HG03520 (cell line): ENCODE measurements around the gene ZCCHC14.

Experiments
- ATAC-seq: cut with Tn5 transposase; IDR thresholded peaks from one replicate; pipeline ENCODE4 v1.9.1; 2021; ENCODE audit warnings: mild to moderate bottlenecking, moderate library complexity; ENCODE audit not compliant: unreplicated experiment

ZCCHC14 gene

GRCh38 chr16:87459027-87459426, 33.8 kb downstream of the ZCCHC14 start:
- ATAC-seq: no peak

- no peak for ATAC-seq
Measured at GRCh38 chr16:87458424-87458915, 34.4 kb downstream of the ZCCHC14 start.

- ATAC-seq: no peak
Measured at GRCh38 chr16:87457709-87458423, 35.0 kb downstream of the ZCCHC14 start.

- no peak for ATAC-seq
Measured at GRCh38 chr16:87457061-87457611, 35.7 kb downstream of the ZCCHC14 start.

- ATAC-seq: no peak
Measured at GRCh38 chr16:87454391-87454790, 38.4 kb downstream of the ZCCHC14 start.

- no peak for ATAC-seq
Measured at GRCh38 chr16:87453326-87453725, 39.5 kb downstream of the ZCCHC14 start.

GRCh38 chr16:87451563-87452210, 41.1 kb downstream of the ZCCHC14 start:
- ATAC-seq: no peak

GRCh38 chr16:87448866-87449265, 44.0 kb downstream of the ZCCHC14 start:
- no peak for ATAC-seq

- no peak for ATAC-seq
Measured at GRCh38 chr16:87447323-87447722, 45.5 kb downstream of the ZCCHC14 start.

- ATAC-seq: no peak
Measured at GRCh38 chr16:87446479-87446878, 46.3 kb downstream of the ZCCHC14 start.

GRCh38 chr16:87445486-87445885, 47.3 kb downstream of the ZCCHC14 start:
- no peak for ATAC-seq

- no peak for ATAC-seq
Measured at GRCh38 chr16:87443964-87444363, 48.9 kb downstream of the ZCCHC14 start.

GRCh38 chr16:87443016-87443415, 49.8 kb downstream of the ZCCHC14 start:
- ATAC-seq: no peak

GRCh38 chr16:87442581-87442966, 50.2 kb downstream of the ZCCHC14 start:
- ATAC-seq: no peak

- no peak for ATAC-seq
Measured at GRCh38 chr16:87441886-87442580, 50.8 kb downstream of the ZCCHC14 start.

- no peak for ATAC-seq
Measured at GRCh38 chr16:87439926-87440325, 52.9 kb downstream of the ZCCHC14 start.

- ATAC-seq: no peak
Measured at GRCh38 chr16:87438611-87438985, 54.2 kb downstream of the ZCCHC14 start.

GRCh38 chr16:87437911-87438610, 54.8 kb downstream of the ZCCHC14 start:
- ATAC-seq: no peak

GRCh38 chr16:87437327-87437726, 55.5 kb downstream of the ZCCHC14 start:
- ATAC-seq: no peak

- no peak for ATAC-seq
Measured at GRCh38 chr16:87436225-87437172, 56.3 kb downstream of the ZCCHC14 start.
